HG03442 (cell line): Measurements from ENCODE around the gene VPS8.

ENCODE experiments used
- ATAC-seq: cut with Tn5 transposase; IDR thresholded peaks from one replicate; pipeline ENCODE4 v1.9.1; 2021; ENCODE audit warnings: mild to moderate bottlenecking, moderate library complexity; ENCODE audit not compliant: unreplicated experiment

The VPS8 gene, protein sequence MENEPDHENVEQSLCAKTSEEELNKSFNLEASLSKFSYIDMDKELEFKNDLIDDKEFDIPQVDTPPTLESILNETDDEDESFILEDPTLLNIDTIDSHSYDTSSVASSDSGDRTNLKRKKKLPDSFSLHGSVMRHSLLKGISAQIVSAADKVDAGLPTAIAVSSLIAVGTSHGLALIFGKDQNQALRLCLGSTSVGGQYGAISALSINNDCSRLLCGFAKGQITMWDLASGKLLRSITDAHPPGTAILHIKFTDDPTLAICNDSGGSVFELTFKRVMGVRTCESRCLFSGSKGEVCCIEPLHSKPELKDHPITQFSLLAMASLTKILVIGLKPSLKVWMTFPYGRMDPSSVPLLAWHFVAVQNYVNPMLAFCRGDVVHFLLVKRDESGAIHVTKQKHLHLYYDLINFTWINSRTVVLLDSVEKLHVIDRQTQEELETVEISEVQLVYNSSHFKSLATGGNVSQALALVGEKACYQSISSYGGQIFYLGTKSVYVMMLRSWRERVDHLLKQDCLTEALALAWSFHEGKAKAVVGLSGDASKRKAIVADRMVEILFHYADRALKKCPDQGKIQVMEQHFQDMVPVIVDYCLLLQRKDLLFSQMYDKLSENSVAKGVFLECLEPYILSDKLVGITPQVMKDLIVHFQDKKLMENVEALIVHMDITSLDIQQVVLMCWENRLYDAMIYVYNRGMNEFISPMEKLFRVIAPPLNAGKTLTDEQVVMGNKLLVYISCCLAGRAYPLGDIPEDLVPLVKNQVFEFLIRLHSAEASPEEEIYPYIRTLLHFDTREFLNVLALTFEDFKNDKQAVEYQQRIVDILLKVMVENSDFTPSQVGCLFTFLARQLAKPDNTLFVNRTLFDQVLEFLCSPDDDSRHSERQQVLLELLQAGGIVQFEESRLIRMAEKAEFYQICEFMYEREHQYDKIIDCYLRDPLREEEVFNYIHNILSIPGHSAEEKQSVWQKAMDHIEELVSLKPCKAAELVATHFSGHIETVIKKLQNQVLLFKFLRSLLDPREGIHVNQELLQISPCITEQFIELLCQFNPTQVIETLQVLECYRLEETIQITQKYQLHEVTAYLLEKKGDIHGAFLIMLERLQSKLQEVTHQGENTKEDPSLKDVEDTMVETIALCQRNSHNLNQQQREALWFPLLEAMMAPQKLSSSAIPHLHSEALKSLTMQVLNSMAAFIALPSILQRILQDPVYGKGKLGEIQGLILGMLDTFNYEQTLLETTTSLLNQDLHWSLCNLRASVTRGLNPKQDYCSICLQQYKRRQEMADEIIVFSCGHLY (N-terminal part only)

DNA sequence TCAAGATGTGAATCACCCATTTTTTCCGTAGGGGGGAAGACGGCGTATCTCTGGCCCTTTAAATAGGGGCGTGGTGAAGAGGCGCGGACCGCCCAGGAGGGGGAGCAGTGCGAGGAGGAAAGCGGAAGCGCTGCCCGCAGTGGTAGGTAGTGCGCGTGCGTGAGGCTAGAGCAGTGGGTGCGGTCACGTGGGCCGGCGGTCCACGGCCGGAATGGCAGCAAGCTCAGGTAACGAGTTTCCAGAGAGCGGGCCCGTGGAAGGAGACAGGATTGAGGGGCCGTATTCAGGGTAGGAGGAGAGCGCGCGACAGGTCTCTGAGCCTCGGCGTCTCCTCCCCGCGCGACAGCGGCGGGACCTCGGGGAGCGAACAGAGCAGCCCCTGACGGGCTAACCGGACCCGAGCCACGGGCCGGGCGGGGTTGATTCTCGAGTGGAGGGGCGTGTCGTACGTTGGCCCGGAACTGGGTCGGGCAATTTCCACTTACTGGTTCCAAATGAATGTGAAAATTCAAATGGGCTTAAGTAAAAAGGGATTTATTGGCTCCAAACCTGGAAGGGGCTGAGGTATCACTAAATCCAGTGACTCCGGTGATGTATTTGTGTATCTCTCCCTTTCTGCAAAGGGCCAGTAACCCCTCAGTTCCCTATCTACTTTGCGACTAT lies at the start of gene VPS8:
Gene VPS8 (plus strand): TSS at position 168 of the 663 bp plus-strand sequence. CDS start 12,467 bp downstream, outside the sequence.
- ATAC-seq = peak; percentile 84

DNA sequence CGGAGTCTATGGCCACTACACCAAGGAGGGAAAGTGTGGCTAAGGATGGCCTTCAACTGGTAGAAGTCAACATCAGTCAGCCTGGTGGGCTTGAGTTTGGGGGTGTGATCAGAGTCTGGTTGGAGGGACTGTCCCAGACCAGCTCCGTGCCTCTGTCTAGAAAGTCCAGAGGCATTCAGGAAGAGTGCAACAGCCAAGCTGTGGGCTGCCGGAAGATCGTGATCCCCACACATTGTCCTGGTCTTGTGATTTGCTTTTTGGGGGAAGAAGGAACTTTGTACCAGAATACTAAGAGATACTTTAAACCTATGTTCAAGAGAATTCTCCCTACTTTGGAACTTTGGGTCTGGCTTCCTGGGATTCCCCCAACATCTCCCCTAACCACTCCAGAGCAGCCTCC lies 47.8 kb upstream of the VPS8 start:
- no peak for ATAC-seq

DNA sequence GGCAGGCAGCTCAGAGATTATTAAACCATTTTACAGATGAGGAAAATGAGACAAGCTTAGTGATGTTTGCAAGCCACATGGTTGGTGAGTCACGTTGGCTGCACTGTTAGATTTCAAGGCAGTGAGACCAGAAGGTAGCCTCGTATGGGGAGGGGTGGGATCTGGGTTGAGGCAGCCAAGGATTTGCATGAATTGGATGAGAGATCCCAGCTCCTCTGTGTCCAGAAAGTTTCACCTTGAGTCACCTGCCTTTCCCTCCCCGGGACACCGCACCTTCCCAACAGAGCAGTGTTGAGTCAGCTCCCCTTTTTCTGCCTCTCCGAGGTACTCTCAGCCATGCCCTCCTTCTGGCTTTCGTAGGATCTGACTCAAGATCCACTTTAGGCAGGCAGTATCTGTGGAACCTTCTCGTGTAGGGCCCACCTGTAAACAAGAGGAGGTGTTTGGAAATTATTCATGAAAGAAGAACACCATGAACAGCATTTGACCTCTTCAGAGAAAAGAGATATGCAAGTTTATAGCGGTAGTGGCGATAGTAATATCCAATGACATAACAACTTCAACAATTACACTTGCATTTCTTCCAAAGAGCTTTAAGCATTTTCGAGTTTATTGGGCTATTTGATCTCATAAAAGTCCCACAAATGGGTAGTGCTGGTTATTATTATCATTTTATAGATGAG lies 46.8 kb upstream of the VPS8 start:
- no peak for ATAC-seq

DNA sequence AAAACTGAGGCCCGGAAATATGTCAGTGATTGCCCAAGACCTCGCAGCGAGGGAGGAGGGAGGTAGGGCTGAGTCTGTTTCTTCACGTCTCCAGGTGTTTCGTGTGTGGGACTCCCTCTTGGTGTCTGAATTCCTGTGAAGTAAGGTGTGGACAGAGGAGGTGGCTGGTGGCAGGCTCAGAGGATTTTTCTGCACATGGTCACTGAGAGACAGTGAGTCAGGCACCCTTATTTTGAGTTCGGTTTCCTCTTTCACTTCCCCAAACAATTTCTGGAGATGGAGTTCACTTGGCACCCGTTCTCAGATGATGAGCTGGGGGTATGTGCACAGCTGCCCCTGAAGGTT lies 46.3 kb upstream of the VPS8 start:
- ATAC-seq = no peak

DNA sequence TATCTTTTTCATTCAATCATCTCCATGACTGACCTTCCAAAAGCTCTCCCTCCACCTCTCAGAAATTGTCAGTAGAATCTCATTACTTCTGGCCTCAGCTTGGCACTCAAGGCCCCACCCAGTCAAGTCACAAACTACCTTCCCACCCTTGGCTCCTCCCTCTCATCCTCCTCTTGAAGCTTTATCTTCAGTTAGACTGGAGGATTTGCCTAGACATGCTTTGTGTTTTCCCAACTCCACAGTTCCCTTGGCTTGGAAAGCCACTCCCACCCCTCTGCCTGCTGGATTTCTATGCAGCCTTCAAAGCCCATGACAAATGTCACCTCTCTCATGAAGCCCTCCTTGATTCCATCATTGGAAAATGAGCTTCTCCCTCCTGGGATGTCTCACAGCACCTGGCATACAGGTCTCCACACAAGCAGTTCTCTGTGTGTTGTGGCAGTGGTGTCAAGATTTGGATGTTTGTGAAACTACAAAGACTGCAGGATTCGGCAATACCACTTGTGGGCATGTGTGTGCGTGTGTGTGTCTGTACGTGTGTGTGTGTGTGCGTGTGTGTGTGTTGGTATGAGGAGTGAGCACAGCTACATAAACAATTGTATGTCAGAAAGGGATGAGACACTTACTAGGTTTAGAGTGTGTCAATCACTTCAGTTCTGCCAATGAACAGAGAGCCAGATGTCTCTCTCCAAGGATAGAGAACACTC lies 45.3 kb upstream of the VPS8 start:
- ATAC-seq = no peak

DNA sequence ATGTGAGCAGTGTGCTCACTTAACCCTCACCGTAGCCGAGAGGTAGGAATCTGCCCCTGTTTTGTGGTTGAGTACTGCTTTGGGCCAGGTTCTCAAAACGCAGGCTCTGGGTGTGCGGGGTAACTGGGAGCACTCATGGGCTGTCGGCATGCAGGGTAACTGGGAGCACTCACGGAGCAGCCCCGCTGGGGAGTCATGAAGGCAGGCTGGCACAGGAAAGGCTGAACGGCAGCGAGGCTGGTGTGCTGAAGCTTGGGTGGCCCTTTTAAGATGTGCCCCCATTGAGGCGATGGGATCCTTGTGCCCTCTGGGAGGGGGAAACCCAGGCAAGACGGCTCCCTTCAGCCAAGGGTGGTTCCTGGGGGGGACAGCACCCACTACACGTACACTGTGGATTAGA lies 44.6 kb upstream of the VPS8 start:
- no peak for ATAC-seq

DNA sequence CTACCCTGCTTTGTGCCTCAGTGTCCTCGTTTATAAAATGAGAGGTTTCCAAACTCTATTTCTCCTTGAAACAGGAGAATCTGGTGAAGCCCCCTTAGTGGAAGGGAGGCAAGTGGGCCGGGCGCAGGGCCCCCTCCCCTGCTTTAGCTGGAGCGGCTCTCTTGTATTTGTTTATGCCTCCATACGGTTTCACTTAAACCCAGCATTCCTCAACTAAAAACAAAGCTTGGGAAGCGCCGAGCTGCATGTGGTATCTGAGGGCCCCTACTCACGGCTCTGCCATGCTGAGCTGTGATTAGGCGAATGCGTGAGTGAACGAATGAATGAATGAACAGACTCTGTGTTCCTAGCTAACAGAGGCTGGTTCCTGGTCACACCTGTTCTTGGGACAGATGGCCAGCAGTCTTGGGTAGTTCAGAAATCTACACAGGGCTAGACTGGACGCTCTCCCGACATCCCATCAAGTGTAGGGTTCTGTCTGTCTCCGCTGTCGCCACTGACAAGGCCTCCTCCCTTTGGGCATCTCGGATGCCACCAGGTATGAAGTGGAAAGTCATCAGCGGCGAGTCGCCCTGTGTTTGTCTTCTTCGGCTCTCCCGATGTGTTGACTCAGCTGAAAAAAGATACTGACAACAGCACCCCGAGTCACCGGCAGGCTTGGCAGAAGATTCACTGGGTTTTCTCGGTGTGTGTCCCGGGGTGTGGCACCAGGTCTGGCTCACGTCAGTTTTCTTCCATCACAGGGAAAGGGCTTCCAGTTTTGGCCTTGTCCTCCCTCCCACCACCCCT lies 42.4 kb upstream of the VPS8 start:
- no peak for ATAC-seq

DNA sequence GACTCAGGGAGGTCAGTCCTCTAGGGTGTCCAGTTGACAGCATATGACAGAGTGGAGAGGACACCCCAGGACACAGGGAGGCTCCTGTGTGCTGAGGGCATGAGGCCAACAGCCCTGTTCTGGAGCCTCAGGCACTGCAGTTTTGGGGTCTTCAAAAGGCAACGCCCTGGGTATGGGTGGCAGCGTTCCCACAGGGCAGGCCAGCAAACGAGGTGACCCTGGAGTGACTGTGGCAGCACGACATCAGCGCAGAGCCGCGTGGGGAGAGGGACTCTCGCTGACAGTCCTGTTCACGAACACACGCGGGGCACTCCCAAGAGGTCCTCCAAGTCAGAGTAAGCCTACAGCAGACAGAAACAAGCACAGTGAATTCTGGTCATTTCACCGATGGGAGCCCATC lies 41.4 kb upstream of the VPS8 start:
- no peak for ATAC-seq

DNA sequence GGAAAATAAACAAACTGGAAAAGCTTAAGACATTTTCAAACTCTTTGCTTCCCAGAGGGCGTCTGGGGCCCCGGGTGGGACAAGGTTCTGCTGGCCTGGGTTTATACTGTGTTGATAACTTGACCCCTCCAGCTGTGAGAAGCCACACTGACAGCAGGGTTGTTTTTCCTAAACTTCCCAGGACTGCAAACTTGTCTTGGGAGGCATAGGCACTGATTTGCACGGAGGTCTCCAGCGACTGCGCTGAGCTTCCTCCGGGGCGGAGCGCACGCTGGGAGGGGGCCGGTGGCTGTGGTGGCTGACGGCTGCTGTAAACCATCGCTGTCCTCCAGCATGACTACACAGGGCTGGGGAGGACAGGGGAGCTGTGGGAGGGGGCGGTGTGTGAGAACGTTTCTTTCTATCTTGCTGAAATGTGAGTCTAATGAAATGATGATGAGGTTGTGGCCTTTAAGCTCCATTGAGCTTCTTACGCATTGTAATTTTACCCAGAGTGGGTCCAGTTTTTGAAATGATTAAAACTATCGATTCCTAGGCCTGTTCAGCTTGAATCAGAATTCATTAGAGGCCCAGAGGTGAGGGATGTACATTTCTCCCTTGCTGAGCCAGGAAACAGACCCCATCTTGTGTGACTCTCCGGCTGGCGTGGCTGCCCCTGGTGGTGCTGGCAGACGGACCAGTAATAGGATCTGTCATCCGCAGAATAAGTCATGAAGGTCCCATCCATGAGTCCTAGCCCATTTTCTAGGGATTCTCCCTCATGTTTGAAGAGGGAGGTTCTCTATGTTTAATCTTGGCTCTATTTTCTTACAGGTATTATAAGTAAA lies 40.5 kb upstream of the VPS8 start:
- no peak for ATAC-seq

DNA sequence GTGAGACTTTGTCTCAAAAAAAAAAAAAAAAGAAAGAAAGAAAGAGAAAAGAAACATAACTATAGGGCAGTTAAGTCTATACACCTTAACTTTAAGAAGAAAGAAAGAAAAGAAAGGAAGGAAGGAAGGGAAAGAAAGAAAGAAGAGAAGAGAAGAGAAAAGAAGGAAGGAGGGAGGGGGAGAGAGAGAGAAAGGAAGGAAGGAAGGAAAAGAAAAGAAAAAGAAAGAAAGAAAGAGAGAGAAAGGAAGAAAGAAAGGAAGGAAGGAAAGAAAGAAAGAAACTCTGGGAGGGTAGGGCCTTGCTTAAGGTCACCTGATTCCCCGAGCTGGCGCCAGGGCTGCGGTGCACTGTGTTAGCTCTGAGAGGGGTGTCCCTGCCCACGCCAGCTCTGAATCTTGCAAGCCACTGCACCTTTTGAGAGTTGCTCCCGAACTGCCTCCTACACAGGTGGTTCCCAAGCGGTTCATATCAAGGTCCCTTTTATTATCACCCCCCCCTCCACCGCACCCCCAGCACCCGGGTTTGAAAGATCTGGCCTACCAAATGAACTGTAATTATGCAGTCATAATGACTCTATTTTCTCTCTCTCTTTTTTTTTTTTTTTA lies 39.2 kb upstream of the VPS8 start:
- ATAC-seq = no peak

DNA sequence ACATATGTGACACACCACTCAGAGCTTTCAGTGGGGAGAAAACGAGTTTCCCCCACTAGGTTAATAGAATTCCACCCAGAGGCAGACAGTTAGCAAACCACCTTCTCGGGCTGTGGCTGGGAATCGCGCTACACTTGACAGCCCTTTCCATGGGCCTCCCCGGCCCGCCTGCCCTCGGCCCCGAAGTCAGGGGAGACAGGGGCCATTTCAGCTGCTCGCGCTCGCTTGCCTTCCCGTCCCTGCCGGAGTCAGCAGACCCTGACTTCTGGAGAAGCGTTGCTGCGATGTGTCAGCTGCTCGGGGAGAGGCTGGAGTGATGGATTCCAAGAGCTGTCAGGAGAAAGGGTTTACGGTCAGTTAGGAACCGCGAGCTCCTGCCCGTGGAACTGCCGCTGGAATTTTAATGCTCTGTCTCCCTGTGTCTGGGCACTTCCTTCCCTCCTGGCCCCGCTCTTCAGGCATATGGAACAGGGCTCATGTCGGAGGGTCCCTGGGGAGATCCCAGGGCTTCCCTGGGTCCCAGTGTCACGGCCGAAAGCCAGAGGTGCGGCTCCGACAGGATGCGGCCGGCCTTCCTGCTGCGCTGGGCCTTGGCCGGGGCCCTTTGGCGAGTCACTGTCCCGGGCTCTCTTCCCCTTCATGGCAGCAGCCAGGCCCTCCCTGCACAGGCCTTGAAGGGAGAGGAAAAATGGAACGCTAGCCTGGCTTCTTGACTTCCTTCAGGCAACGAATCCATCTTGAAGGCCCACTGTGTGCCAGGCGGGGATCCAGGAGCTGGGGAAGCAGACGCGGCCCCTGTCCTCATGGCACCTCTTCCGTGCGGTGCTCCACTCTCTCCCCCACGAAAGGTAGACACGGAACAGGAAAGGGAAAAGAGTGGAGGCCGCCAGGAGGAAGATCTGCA lies 38.4 kb upstream of the VPS8 start:
- ATAC-seq = no peak

DNA sequence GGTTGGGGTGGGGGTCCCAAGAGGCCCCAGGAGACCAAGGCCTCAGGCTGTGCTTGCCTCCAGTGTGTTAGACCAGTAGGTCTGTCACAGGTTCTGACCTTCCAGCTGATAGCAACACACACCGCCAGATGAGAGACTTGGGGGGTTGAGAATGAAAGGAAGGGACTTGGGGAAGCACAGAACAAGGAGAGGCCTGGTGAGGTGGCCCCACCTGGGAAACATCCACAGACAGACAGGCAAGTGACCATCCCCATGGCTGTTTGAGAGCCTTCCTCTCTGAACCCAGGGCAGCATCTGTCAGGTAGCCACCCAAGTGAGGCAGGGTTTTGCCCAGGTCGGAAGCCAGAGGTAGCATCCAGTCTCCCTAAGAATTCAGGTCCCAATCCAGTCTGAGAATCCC lies 35.0 kb upstream of the VPS8 start:
- no peak for ATAC-seq

DNA sequence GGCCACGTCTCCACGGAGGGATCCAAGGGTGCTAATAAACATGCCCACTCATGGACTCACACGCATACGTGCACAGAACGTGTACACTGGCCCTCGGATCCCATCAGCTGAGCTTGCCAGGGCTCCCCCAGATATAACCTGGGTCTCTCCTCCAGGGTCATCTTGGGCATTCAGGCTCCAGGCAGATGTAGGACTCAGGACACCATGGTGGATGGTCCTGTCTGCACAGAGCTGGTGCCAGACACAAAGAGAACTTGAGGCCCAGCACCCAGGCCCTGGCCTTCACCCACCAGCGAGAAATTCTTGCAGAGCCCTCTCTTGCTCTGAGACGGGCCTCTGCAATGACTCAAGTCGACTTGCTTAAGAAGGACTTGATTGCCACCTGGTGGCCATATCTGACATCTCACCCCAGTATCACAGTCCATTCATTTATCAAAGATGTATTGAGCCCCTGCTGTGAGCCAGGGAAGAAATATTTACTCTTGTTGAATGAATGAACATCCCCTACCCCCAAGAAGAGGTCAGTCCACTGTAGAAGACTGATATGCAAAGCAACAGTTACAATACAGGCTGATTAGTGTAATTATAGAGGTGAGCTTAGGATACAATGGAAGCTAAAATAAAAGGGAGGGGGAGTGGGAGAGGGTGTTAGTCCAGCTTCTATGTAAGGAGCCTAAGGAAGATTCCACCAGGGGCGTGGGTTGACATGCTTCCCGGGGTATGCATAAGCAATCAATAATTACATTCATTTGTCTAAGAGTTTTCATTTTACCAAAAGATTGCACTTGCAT lies 34.2 kb upstream of the VPS8 start:
- ATAC-seq = peak; percentile 61

DNA sequence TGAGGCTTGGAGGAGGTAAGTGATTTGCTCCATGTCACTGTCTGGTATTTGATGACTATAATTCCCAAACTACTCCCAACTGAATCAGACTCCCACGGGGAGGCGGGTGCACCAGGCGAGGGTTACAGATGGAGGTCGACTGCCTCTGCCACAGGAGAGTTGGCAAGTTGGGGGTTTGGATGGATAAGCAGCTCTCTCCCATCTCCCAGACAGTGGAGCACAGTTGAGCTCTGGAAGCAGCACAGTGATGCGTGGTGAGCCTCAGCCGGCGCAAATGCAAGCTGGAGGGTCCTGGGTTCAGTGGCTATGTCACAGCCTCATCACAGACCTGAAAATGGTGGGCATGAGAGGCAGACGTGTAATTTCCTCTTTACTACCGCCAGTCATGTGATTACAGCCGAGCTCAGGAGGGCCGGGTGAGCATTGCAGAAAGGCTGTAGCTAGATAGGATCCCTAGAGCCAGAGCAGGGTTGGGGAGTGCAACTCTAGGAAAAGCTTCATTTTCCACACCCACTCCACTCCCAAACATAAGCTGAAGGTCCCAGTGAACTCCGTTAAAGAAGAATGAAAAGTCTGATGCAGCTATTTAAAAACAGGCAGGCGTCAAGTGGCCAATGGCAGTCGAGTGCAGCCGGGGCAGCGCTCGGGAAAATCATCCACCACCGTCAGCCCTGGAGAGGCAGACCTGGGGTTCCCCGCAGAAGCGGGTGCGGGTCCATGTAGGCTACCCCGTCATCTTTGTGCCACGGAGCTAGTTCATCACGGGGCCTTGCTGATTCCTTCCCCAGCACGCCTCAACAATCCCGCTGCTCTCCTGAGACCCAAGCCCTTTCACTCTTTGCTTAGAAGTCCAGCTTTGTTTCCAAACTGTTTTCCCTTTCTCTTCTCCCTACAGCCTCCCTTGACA lies 33.3 kb upstream of the VPS8 start:
- ATAC-seq = no peak
